ENCODE results near the gene S100PBP. TPM values are rescaled to one million over a fixed set of nuclear protein-coding genes. Genes with fewer than 3 reads are reported as not detected.

The S100PBP gene
- total and polyA plus RNA-seq, 2 of the 4 experiments (the other 2 are of a cell fraction) = 13.9 to 20.3 TPM

DNA sequence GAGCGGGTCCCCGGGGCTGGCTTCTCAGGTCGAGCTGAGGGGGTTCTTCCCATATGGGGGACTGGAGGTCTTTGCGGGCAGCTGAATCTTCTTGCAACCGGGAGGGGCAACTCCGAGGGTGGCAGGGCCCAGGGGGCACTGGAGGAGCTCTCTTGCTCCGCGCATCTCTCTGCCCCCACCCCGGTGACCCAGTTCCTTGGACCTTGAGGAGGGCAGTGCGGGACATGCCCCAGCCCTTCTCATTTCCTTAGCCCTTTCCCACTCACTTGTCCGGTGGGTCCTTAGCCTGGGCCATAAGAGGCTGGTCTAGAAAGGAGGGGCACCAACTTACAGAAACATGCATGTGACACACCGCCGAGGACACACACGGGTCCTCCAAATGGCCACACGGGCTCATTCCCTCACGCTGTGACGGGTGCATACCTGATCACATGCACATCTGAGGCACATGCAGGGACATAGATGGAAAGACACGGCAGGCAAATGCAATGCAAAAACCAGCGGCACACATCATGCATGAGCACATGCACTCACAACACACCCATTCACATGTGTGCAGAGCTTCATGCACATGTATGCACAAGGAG, 69.5 kb downstream of the S100PBP start (continued):
- TF ChIP-seq, protein P1, sequence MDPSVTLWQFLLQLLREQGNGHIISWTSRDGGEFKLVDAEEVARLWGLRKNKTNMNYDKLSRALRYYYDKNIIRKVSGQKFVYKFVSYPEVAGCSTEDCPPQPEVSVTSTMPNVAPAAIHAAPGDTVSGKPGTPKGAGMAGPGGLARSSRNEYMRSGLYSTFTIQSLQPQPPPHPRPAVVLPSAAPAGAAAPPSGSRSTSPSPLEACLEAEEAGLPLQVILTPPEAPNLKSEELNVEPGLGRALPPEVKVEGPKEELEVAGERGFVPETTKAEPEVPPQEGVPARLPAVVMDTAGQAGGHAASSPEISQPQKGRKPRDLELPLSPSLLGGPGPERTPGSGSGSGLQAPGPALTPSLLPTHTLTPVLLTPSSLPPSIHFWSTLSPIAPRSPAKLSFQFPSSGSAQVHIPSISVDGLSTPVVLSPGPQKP (IDR thresholded peaks at IDR 0.05; ENCODE audit: borderline replicate concordance, low read depth, low read length) = no peak
- TF ChIP-seq NFE2L2 (IDR thresholded peaks at IDR 0.05; ENCODE audit: low read depth, low read length) (no peak), MAZ (IDR thresholded peaks at IDR 0.05; ENCODE audit: borderline replicate concordance, low read depth, low read length) (no peak), MAFK (IDR thresholded peaks at IDR 0.05; ENCODE audit: low read depth, low read length) (no peak), CEBPB (IDR thresholded peaks at IDR 0.05; ENCODE audit: low read depth, low read length) (no peak)

GRCh38 chr1:32887623-32888022, 70.2 kb downstream of the S100PBP start:
- Histone ChIP-seq H3K9me1 (ENCODE audit: insufficient read depth, low read length) (peaks cover 4% of the 10 kb centered on the region; the same call in 1 of the 2 replicates), H2BK15ac (ENCODE audit: low read depth, low read length) (no peak overlapping the region), H2BK5ac (ENCODE audit: low read depth, low read length, poor library complexity, severe bottlenecking) (no peak overlapping the region), H3K4me2 (ENCODE audit: low read depth, low read length) (no peak overlapping the region), H3K14ac (replicated peaks; ENCODE audit: low read depth, low read length) (no peak overlapping the region), H4K20me1 (ENCODE audit: insufficient read depth, low read length) (peaks cover 3% of the 10 kb centered on the region; the same call in 1 of the 2 replicates), H2AK5ac (ENCODE audit: low read depth, low read length) (no peak overlapping the region), H4K91ac (ENCODE audit: insufficient read depth, low read depth, low read length) (no peak overlapping the region), H4K8ac (ENCODE audit: low read depth in 2 of 2, low read length in 2 of 2) (no peak overlapping the region), H3K9ac (ENCODE audit: low read depth, low read length) (no peak overlapping the region), H3K4ac (ENCODE audit: low read depth, low read length) (no peak overlapping the region), H3K56ac (ENCODE audit: extremely low read depth, insufficient read depth, low read length) (no peak overlapping the region), H3K18ac (ENCODE audit: low read depth, low read length) (no peak overlapping the region), H3K9me3 (ENCODE audit: control insufficient read depth, insufficient read depth, low read length) (no peaks in the 10 kb centered on the region; the same call in 1 of the 2 replicates), H2BK20ac (ENCODE audit: low read depth, low read length) (no peak overlapping the region), H3K4me1 (ENCODE audit: control insufficient read depth, insufficient read depth, low read length) (no peaks in the 10 kb centered on the region; the same call in 1 of the 2 replicates), H3K27ac (ENCODE audit: insufficient read depth, low read length) (no peak overlapping the region), H3K4me3 (ENCODE audit: insufficient read depth, low read depth, low read length) (no peak overlapping the region), H2AFZ (replicated peaks; ENCODE audit: low read length, poor library complexity) (no peak overlapping the region), H3K36me3 (ENCODE audit: control insufficient read depth, insufficient read depth, low read length) (no peaks in the 10 kb centered on the region), H3K23ac (ENCODE audit: low read depth, low read length) (no peak overlapping the region), H2AK9ac (replicated peaks; ENCODE audit: low read depth, low read length, poor library complexity) (peak overlapping the region; percentile 42), H4K5ac (ENCODE audit: low read depth, low read length) (no peak overlapping the region), H3K79me1 (ENCODE audit: low read depth in 1 of 2, low read length in 2 of 2) (no peaks in the 10 kb centered on the region), H2BK120ac (ENCODE audit: low read depth, low read length) (no peak overlapping the region), H3K27me3 (ENCODE audit: control insufficient read depth, insufficient read depth, low read length) (peaks cover 73% of the 10 kb centered on the region)
- in situ Hi-C loops (cut with MboI; ENCODE audit: low sequenced_read_pairs) (no loop called here), intact Hi-C loops (cut with micrococcal nuclease) (loop anchor here (5.0 kb wide), 1 partner anchor 485 kb away; no protein-coding TSS in a partner anchor), dilution Hi-C loops (cut with HindIII; ENCODE audit: low sequenced_read_pairs, unreplicated experiment) (no loop called here)
- TF ChIP-seq, protein P1 (IDR thresholded peaks at IDR 0.05; ENCODE audit: borderline replicate concordance, low read depth, low read length) = no peak
- TF ChIP-seq, protein P2, sequence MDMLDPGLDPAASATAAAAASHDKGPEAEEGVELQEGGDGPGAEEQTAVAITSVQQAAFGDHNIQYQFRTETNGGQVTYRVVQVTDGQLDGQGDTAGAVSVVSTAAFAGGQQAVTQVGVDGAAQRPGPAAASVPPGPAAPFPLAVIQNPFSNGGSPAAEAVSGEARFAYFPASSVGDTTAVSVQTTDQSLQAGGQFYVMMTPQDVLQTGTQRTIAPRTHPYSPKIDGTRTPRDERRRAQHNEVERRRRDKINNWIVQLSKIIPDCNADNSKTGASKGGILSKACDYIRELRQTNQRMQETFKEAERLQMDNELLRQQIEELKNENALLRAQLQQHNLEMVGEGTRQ (IDR thresholded peaks at IDR 0.05; ENCODE audit: low read depth, low read length) = no peak
- ATAC-seq (ENCODE audit: low read depth) (no peak), DNase-seq (no peak)
- ChIA-PET CTCF (no interaction called here), POLR2A (ENCODE audit: unreplicated experiment) (no interaction called here)
- WGBS, 2 experiments (ENCODE audit: extremely low coverage in 2 of 2, insufficient read length in 1 of 2) = no CpG with 5 or more reads among the region's 12 CpGs
- BruUV-seq (replicated peaks) = no TSS peak
